ENCODE data around the gene RILPL2.
A peak's percentile ranks its signal among the peaks of the same experiment; 100 is the strongest.
"Not testable (repeated sequence)": the region's sequence is repeated elsewhere in the genome, so short reads cannot be mapped to it uniquely, and the experiment has no call there.

Gene RILPL2

GRCh38 chr12:123436017-123436964 lies at the start of gene RILPL2:
Gene RILPL2, minus strand, starts transcription at chr12:123436684. Its CDS starts 264 bp downstream, at chr12:123436420.
- DNase-seq, result peak; percentile 95

- DNase-seq, result no peak
These were observed 49.3 kb upstream of the RILPL2 start for GRCh38 chr12:123485756-123486155.

GRCh38 chr12:123483602-123484248 lies 47.2 kb upstream of the RILPL2 start:
- no peak for DNase-seq

- no peak for DNase-seq
These were observed 46.4 kb upstream of the RILPL2 start for GRCh38 chr12:123482876-123483275.

GRCh38 chr12:123481251-123481650 lies 44.8 kb upstream of the RILPL2 start:
- not testable (repeated sequence) for DNase-seq

- no peak for DNase-seq
These were observed 43.1 kb upstream of the RILPL2 start for GRCh38 chr12:123479442-123480180.

- DNase-seq, result no peak
These were observed 42.3 kb upstream of the RILPL2 start for GRCh38 chr12:123478762-123479161.

GRCh38 chr12:123478069-123478468 lies 41.6 kb upstream of the RILPL2 start:
- no peak for DNase-seq

GRCh38 chr12:123475246-123475703 lies 38.8 kb upstream of the RILPL2 start:
- DNase-seq, result no peak

GRCh38 chr12:123474485-123475245 lies 38.2 kb upstream of the RILPL2 start:
- DNase-seq, result no peak

GRCh38 chr12:123472438-123472849 lies 36.0 kb upstream of the RILPL2 start:
- DNase-seq, result no peak

GRCh38 chr12:123471374-123472068 lies 35.0 kb upstream of the RILPL2 start:
- no peak for DNase-seq

- no peak for DNase-seq
These were observed 33.5 kb upstream of the RILPL2 start for GRCh38 chr12:123469978-123470377.

GRCh38 chr12:123468786-123469185 lies 32.3 kb upstream of the RILPL2 start:
- no peak for DNase-seq

- no peak for DNase-seq
These were observed 28.6 kb upstream of the RILPL2 start for GRCh38 chr12:123465084-123465483.

GRCh38 chr12:123463174-123463573 lies 26.7 kb upstream of the RILPL2 start:
- DNase-seq, result not testable (repeated sequence)

- peak; percentile 88 for DNase-seq
These were observed 21.7 kb upstream of the RILPL2 start, which contains the start of gene SNRNP35 for GRCh38 chr12:123457980-123458779. Gene SNRNP35, plus strand, starts transcription at chr12:123458139. Its CDS starts 7,402 bp downstream, at chr12:123465541.

- DNase-seq, result no peak
These were observed 16.7 kb upstream of the RILPL2 start for GRCh38 chr12:123453165-123453564.

- not testable (repeated sequence) for DNase-seq
These were observed 15.7 kb upstream of the RILPL2 start for GRCh38 chr12:123452276-123452550.

GRCh38 chr12:123450636-123451035 lies 14.2 kb upstream of the RILPL2 start:
- DNase-seq, result no peak

- no peak for DNase-seq
These were observed 13.4 kb upstream of the RILPL2 start for GRCh38 chr12:123449856-123450255.
